CD4-positive, alpha-beta T cell treated with Interleukin-21 for 1 hour (primary cell): ENCODE measurements around the gene SNRPB2.

ENCODE experiments used
- DNase-seq: peaks from one replicate; pipeline ENCODE4 v3.0.0-alpha.2; 2020

The SNRPB2 gene

GRCh38 chr20:16729565-16730460, at the start of gene SNRPB2:
SNRPB2 (plus strand) TSS chr20:16730026; CDS start chr20:16731703, 1,677 bp downstream.
- peak; percentile 94 for DNase-seq

GRCh38 chr20:16684416-16684815, 45.4 kb upstream of the SNRPB2 start:
- no peak for DNase-seq

- no peak for DNase-seq
Measured at GRCh38 chr20:16689906-16690305, 39.9 kb upstream of the SNRPB2 start.

- DNase-seq, result no peak
Measured at GRCh38 chr20:16691381-16691780, 38.4 kb upstream of the SNRPB2 start.

GRCh38 chr20:16692009-16692408, 37.8 kb upstream of the SNRPB2 start:
- DNase-seq, result no peak

- no peak for DNase-seq
Measured at GRCh38 chr20:16692442-16692841, 37.4 kb upstream of the SNRPB2 start.

- DNase-seq, result no peak
Measured at GRCh38 chr20:16693278-16693677, 36.5 kb upstream of the SNRPB2 start.

GRCh38 chr20:16694161-16694560, 35.7 kb upstream of the SNRPB2 start:
- DNase-seq, result no peak

GRCh38 chr20:16695628-16696027, 34.2 kb upstream of the SNRPB2 start:
- no peak for DNase-seq

GRCh38 chr20:16699293-16699692, 30.5 kb upstream of the SNRPB2 start:
- no peak for DNase-seq

GRCh38 chr20:16701296-16701695, 28.5 kb upstream of the SNRPB2 start:
- peak; percentile 50 for DNase-seq

GRCh38 chr20:16703570-16703969, 26.3 kb upstream of the SNRPB2 start:
- no peak for DNase-seq

GRCh38 chr20:16707674-16708073, 22.2 kb upstream of the SNRPB2 start:
- DNase-seq, result no peak

- no peak for DNase-seq
Measured at GRCh38 chr20:16708602-16709001, 21.2 kb upstream of the SNRPB2 start.

- DNase-seq, result peak; percentile 45
Measured at GRCh38 chr20:16709017-16709416, 20.8 kb upstream of the SNRPB2 start.

- DNase-seq, result no peak
Measured at GRCh38 chr20:16710781-16711180, 19.0 kb upstream of the SNRPB2 start.

- no peak for DNase-seq
Measured at GRCh38 chr20:16711661-16712258, 18.1 kb upstream of the SNRPB2 start.

GRCh38 chr20:16712511-16712947, 17.3 kb upstream of the SNRPB2 start:
- DNase-seq, result no peak

GRCh38 chr20:16713066-16713465, 16.8 kb upstream of the SNRPB2 start:
- no peak for DNase-seq

- DNase-seq, result no peak
Measured at GRCh38 chr20:16714242-16714641, 15.6 kb upstream of the SNRPB2 start.

GRCh38 chr20:16714751-16715150, 15.1 kb upstream of the SNRPB2 start:
- DNase-seq, result no peak

GRCh38 chr20:16719421-16719820, 10.4 kb upstream of the SNRPB2 start:
- no peak for DNase-seq

- no peak for DNase-seq
Measured at GRCh38 chr20:16729080-16729479, 746 bp upstream of the SNRPB2 start.

GRCh38 chr20:16732506-16733152, 2.8 kb downstream of the SNRPB2 start:
- peak; percentile 39 for DNase-seq
